ENCODE data around the gene ADM2.

ADM2 gene

DNA sequence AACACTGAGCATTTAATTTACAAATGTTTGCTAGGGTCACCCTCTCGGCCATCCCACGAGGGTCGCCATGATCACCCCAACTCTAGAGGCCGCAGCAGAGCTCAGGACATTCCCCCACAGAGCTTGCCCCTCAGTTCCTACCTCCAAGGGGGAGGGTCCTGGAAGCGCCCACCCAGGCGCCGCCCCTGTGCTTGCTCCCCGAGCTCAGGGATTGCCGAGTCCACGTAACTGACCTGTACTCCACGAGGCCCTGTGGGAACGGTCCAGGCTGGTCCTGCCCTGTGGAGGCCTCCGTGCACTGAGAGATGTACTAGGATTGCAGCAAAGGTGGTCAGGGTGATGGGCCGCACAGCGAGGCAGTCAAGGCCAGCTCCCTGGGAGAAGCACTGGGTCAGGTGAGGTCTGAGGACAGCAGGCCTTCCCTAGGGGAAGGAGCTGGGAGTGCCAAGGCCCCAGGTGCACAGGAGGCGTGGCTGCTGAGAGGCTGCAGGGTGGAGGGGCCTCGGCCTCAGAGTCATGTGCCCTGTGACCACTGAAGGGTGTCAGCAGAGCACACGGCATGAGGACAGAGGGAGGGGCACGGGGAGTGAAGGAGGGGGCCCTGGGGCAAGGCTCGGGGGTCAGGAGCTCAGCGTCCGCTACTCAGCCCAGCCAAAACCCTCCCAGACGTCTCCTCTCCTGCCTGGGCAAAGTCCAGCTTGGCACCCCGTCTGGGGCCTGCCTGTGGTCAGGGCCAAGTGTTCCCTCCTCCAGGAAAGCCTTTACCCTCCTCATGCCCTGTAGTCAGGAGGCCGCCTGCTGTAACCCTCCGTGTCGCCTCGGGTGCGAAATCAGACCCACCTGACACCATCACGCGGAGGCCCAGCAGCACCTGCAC lies 2.9 kb downstream of the ADM2 start:
- no peak for DNase-seq (ENCODE audit: low read depth in 2 of 3, low spot score in 1 of 3)

DNA sequence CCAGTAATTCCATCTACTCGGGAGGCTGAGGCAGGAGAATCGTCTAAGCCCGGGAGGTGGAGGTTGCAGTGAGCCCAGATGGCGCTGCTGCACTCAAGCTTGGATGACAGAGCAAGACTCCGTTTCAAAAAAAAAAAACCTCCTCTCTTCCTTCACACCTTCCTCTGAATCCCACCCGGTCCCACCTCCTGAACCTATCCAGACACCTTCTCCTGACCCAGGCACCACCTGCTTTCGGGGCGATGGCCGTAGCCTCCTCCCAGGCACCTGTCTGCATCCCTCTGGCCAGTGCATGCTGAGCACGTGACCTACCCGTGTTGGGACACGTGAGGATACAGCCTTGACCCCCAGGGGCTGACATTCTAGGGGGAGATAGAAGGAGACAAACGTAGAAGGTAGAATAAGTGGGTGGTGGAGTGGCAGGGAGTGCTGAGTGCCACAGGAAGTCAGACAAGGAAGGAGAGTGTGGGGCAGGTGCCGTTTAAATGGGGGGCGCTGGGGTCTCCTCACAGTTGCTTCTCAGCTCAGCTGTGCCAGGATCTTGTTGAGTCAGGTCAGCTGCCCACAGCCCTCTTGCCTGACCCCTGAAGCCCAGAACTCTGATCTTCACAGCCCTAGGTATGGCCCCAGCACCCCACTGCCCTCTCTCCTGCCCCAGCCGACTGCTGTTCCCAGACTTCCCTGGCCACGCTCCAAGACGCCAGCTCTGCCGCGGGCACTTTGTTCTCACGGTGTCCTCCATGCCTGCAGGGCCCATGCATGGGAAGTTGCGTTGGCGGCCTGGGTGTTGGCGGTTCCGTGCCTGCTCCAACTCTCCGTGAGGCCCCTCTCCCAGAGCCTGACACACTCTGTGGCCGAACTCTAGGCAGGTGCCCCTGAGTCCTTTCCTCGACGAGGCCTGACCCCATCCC lies 4.1 kb downstream of the ADM2 start:
- DNase-seq (ENCODE audit: low read depth in 2 of 3, low spot score in 1 of 3) = no peak

- no peak for DNase-seq (ENCODE audit: low read depth in 2 of 3, low spot score in 1 of 3)
Measured at GRCh38 chr22:50486561-50487289, 5.4 kb downstream of the ADM2 start, which contains the start of gene MIOX. TSS of gene MIOX (plus strand) at chr22:50486859. CDS start at chr22:50486898, 39 bp downstream.

- no peak for DNase-seq (ENCODE audit: low read depth in 2 of 3, low spot score in 1 of 3)
Measured at GRCh38 chr22:50487290-50488005, 6.1 kb downstream of the ADM2 start.

DNA sequence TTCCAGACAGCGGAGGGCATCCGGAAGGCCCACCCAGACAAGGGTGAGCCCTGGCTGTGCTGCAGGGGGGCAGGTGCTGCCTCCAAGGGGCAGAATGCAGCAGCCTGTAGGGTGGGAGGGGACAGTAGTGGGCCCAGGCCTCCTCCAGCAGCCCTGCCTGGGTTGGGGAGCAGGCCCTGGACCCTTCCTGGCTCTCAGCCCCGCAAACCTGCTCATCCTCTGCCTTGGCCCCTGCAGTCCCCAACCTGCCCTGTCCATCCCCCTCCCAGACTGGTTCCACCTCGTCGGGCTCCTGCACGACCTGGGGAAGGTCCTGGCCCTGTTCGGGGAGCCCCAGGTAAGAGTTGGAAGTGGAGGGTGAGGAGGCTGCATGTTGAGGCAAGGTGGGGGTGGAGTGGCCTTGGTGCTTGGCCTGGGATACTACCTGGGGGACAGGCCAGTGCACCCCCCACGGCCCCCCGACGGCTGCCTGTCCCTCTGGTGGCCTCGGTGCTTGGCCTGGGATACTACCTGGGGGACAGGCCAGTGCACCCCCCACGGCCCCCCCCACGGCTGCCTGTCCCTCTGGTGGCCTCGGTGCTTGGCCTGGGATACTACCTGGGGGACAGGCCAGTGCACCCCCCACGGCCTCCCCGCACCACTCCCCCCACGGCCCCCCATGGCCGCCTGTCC lies 6.8 kb downstream of the ADM2 start:
- DNase-seq (ENCODE audit: low read depth in 2 of 3, low spot score in 1 of 3) = no peak

- no peak for DNase-seq (ENCODE audit: low read depth in 2 of 3, low spot score in 1 of 3)
Measured at GRCh38 chr22:50488886-50489285, 7.5 kb downstream of the ADM2 start.

DNA sequence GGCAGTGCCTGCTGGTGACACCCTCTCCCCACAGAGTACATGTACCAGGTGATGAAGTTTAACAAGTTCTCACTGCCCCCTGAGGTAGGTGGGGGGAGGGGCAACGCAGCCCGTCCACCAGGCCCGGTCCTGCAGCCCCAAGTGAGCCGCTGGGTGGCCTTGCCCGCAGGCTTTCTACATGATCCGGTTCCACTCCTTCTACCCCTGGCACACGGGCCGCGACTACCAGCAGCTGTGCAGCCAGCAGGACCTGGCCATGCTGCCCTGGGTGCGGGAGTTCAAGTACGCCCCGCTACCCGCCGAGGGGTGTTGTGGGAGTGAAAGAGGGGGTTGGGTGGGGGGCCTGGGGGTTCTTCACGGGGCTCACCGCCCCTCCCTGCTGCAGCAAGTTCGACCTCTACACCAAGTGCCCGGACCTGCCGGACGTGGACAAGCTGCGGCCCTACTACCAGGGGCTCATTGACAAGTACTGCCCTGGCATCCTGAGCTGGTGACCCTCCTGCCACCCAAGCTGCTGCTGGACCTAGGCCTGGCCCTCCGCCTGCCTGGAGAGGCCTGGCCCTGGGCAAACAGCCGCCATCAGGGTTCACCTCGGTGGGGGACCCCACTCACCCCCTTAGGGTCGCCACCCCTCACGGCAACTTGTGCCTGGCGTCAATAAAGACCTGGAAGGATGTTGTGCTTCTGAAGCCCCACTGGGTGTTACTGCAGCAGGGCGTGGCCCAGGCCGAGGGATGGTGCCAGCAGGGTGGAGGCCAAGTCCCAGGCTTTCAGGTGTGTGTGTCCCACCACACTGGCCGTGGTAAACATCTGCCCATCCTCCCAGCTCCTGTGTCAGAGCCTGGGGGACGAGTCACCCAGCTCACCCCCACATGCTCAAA lies 8.3 kb downstream of the ADM2 start:
- no peak for DNase-seq (ENCODE audit: low read depth in 2 of 3, low spot score in 1 of 3)

DNA sequence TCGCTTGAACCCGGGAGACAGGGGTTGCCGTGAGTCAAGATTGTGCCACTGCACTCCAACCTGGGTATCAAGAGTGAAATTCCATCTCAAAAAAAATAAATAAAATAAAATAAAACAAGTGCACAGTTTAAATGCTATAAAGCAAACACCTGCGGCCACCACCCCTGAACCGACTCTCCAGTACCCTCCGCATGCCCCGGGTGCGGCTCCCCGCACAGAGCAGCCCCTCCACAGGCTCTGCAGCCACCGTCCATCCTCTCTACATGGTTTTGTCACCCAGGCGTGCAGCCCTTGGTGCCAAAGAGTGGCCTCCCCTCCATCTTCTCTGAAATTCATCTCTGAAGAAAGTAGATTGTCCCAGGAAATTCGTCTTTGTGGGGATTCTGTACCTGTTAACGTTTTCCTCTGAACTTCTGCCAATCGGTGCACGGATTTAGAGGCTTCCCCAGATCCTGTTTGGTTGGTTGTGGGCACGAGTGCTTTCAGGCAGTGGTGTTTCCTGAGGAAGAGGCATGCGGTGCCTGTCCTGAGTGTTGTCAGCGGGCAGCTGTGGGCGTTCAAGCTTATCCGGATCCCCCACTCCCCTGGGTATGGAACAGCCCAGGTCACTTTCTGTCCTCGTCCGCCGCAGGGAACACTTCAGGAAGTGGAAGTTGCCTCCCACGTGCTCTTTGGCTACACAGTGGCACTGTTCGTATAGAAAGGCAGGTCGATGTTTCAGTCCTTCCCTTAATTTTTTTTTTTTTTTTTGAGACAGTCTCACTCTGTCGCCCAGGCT lies 9.4 kb downstream of the ADM2 start:
- DNase-seq (ENCODE audit: low read depth in 2 of 3, low spot score in 1 of 3) = no peak

DNA sequence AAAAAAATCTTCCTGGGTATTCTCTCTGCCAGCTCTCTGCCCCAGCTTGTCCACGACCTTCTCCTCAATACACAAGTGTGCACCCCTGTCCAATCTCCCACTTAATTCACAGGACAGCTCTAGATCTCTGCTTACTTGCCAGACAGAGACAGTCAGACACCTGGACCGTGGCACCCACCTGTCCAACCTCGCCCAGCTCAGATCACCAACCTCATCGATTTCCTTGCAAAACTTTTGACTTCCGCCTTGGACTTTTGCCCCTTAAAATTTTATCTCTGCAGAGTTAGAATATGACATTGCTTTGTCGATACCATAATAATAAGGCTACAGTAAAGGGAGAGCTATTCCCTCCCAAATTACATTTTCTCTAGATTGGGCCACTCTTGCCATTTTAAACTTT lies 15.8 kb downstream of the ADM2 start:
- DNase-seq (ENCODE audit: low read depth in 2 of 3, low spot score in 1 of 3) = no peak

DNA sequence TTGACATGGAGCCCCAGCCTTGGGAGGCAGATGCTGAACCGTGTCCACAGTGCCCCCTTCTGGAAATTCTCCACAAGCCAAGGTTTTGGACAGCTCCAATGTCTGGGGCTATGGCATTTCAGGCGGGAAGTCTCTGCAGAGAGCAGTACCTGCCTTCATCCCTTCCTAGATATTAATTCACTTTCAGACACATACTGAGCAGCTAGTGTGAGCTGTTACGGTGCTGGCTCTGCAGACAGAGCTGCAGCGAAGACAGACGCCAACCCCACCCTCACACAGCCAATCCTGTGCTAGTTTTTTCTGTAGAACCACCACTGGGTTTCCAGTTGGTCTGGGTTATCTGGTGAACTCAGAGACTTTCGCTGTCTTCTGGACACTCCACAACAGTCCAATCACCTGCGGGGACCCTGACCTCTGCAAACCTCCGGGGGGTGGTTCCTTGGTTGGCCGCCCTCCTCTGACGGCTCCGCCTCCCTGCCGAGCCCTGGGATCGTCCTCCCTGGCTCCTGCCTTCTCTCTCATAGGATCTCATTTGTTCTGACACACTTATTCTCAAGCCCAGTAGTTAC lies 17.1 kb downstream of the ADM2 start:
- DNase-seq (ENCODE audit: low read depth in 2 of 3, low spot score in 1 of 3) = peak in 2 of 3 donors; percentile 58 to 74

DNA sequence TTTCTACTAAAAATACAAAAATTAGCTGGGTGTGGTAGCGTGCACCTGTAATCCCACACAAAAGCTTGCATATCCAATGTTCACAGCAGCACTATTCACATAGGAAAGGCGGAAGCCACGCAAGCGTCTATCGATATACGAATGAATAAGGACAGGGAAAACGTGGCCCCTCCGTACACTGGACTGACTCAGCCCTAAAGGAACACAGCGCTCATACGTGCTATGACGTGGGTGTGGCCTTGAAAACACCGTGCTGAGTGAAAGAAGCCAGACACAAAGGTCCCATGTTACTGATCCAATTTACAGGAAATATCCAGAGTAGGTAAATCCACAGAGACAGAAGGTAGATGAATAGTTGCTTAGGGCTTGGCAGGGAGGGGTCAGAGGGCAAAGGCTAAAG lies 19.1 kb downstream of the ADM2 start:
- no peak for DNase-seq (ENCODE audit: low read depth in 2 of 3, low spot score in 1 of 3)

- DNase-seq (ENCODE audit: low read depth in 2 of 3, low spot score in 1 of 3) = no peak
Measured at GRCh38 chr22:50502096-50502495, 20.8 kb downstream of the ADM2 start.

DNA sequence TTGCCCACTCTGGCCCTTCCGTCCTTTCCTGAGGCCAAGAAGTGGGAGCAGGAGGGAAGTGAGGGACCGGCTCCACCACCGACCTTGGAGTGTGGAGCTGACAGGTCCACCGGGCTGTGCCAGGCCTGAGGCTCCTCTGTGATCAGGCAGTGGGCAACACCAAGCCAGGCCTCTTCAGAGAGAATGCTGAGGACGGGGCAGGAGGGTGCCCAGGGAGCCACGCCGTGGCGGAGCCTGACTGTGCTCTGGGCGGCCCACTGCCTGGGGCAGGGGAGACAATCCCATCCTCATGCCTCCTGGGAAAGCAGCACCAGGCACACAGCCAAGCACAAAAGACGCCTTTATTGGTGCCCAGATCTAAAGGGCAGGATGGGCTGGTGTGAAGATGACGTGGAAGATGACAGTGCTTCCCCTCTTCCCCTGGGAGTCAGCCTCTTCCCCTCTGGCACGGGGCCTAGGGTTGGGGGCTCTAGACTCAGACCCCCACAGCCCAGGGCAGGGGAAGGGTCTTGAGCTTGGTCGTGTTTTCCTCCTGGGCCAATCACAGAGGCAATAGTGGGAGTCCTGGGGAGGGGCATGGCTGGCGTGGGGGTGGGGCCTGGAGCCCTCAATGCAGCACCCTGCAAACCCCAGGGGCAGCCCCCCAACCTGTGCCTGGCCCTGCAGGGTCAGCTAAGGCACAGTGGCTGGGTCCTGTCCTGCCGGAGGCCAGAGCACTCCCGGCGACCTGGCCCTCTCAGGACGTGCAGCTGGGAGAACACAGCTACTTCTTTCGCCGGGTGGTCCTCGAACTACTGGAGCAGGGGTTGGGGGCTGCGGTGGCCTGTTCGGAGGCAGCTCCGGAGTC lies 21.5 kb downstream of the ADM2 start:
- no peak for DNase-seq (ENCODE audit: low read depth in 2 of 3, low spot score in 1 of 3)

- no peak for DNase-seq (ENCODE audit: low read depth in 2 of 3, low spot score in 1 of 3)
Measured at GRCh38 chr22:50503475-50504145, 22.3 kb downstream of the ADM2 start.

DNA sequence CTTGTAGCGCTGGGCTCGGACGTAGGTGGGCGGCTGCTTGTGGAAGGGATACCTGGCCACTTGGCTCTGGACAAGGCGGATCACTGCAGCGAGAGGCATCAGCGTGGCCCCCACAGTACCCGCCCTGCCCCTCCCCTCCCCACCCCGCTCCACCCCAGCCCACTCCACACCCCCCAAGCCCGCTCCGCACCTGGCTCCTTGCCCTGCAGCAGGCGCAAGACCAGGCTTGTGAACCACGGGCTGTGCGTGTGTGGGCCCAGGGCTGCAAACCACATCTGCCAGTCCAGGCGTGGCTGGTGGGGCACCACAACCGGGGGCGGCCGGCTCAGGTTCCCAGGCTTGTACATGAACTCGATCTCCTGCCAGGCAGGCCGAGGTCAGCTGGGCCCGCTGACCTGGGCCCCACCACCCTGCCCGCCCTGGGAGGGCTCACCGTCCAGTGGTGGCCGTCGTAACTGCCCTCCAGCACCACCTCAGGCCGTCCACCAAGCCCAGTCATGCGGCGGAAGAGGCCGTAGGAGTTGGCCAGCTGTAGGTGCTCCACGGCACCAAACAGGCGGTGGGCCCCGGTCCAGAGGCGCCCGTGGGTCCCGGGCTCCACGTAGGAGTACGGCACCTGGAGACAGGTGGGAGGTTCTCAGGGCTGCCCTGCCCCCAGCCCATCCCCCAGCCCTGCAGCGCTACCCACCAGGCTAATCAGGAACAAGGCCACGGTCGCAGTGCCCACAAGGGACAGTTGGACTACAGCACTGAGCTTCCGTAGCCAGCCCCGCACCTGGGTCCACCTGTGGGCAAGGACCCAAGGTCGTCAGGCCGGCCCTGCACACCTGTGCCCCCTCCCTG lies 23.2 kb downstream of the ADM2 start:
- DNase-seq (ENCODE audit: low read depth in 2 of 3, low spot score in 1 of 3) = no peak
